Measurements from ENCODE around the gene TF. TPM values are rescaled to one million over a fixed set of nuclear protein-coding genes. Genes with fewer than 3 reads are reported as not detected.

TF gene
- polyA plus RNA-seq, 2 donors: 2.6 to 4.6 TPM

DNA sequence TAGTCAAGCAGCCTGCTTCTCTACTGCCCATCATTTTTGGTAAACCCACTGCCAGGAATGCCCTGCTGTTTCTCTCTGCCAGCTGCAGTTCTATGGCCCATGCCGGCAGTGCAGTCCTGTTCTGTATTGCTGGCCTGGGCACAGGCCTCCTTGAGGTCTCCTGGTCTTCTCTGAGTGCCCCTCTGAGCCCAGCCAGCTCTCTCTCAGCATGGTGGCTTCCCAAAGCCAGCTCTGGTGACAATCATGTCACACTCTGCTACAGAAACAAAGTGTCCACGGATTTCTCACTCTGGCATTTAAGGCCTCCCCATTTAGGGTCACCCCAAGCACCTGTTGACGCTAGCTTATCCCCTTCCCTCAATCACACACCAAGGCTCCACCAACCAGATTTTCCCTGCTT is 83.9 kb downstream of the TF start:
- WGBS, 2 donors: 83 to 90% methylated on average over 3 of the region's 3 CpGs
- H3K4me3 ChIP-seq (ENCODE audit: low read depth in 1 of 2, low read length in 2 of 2): no peak overlapping the region

DNA sequence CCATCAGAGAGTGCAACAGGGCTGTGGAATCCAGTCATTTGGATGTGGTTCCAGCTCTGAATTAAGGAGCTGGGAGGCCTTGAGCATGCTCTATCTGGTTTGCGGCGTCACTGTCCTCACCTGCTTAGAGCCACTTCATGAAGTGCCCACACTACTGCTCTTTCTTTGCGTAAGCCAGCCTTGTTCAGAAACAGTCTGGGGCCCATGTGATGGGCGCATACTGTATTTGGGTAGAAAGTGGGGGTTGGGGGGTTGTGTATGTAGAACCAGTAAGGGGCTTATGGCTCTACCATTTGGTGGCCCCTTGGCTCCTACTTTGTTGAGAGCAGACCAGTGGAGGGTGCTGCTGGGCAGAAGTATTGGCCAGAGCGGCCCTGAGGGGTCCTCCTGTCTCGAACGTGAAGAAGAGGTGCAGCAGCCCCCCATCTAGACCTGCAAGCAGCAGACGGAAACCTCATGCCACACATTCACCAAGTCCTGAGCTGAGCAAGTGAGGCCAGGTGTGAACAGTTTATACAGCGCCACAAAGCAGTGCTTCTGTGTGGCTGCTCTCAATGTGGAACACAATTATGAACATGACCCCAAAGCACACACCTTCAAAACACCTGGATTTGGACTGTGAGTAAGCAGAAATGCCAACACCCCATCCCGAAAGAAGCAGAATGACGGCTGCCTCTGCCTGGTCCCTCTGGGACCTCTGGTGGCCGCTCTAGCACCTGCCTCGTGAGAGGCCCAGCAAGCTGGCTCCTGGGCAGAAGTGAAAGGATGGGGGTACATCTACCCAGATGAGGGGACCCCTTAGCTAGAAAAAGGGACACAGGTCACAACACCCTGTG is 86.0 kb downstream of the TF start:
- no peak overlapping the region for H3K4me3 ChIP-seq (ENCODE audit: low read depth in 1 of 2, low read length in 2 of 2)
- H3K27ac ChIP-seq (ENCODE audit: low read depth in 2 of 2, low read length in 1 of 2): no peak overlapping the region
- no peaks in the 10 kb centered on the region for H3K27me3 ChIP-seq (ENCODE audit: control insufficient read depth in 1 of 2, insufficient read depth in 2 of 2, low read length in 2 of 2)
- no peaks in the 10 kb centered on the region for H3K4me1 ChIP-seq (ENCODE audit: control insufficient read depth in 2 of 2, insufficient read depth in 2 of 2, low read length in 1 of 2)
- H3K9me3 ChIP-seq (ENCODE audit: control insufficient read depth in 2 of 2, insufficient read depth in 1 of 2, low read depth in 1 of 2, low read length in 1 of 2): no peaks in the 10 kb centered on the region
- no peaks in the 10 kb centered on the region for H3K36me3 ChIP-seq (ENCODE audit: control insufficient read depth in 2 of 2, insufficient read depth in 2 of 2, low read length in 1 of 2)
- WGBS, 2 donors: 79 to 80% methylated on average over 13 of the region's 13 CpGs

More for the DNA sequence above, 83.9 kb downstream of the TF start:
- Histone ChIP-seq H3K36me3 (ENCODE audit: control insufficient read depth in 2 of 2, insufficient read depth in 2 of 2, low read length in 1 of 2) (peaks cover 0 to 3% of the 10 kb centered on the region in 2 donors), H3K27ac (ENCODE audit: low read depth in 2 of 2, low read length in 1 of 2) (no peak overlapping the region), H3K4me1 (ENCODE audit: control insufficient read depth in 2 of 2, insufficient read depth in 2 of 2, low read length in 1 of 2) (no peaks in the 10 kb centered on the region), H3K27me3 (ENCODE audit: control insufficient read depth in 1 of 2, insufficient read depth in 2 of 2, low read length in 2 of 2) (no peaks in the 10 kb centered on the region), H3K9me3 (ENCODE audit: control insufficient read depth in 2 of 2, insufficient read depth in 1 of 2, low read depth in 1 of 2, low read length in 1 of 2) (no peaks in the 10 kb centered on the region)

GRCh38 chr3:133832802-133833144 is 86.6 kb downstream of the TF start:
- WGBS, 2 donors: 94 to 95% methylated on average over 10 of the region's 10 CpGs
- Histone ChIP-seq H3K27ac (ENCODE audit: low read depth in 2 of 2, low read length in 1 of 2) (no peak overlapping the region), H3K9me3 (ENCODE audit: control insufficient read depth in 2 of 2, insufficient read depth in 1 of 2, low read depth in 1 of 2, low read length in 1 of 2) (no peaks in the 10 kb centered on the region), H3K4me1 (ENCODE audit: control insufficient read depth in 2 of 2, insufficient read depth in 2 of 2, low read length in 1 of 2) (no peaks in the 10 kb centered on the region), H3K27me3 (ENCODE audit: control insufficient read depth in 1 of 2, insufficient read depth in 2 of 2, low read length in 2 of 2) (no peaks in the 10 kb centered on the region), H3K4me3 (ENCODE audit: low read depth in 1 of 2, low read length in 2 of 2) (no peak overlapping the region), H3K36me3 (ENCODE audit: control insufficient read depth in 2 of 2, insufficient read depth in 2 of 2, low read length in 1 of 2) (no peaks in the 10 kb centered on the region)

GRCh38 chr3:133833267-133833666 is 87.1 kb downstream of the TF start:
- Histone ChIP-seq H3K4me1 (ENCODE audit: control insufficient read depth in 2 of 2, insufficient read depth in 2 of 2, low read length in 1 of 2) (no peaks in the 10 kb centered on the region), H3K4me3 (ENCODE audit: low read depth in 1 of 2, low read length in 2 of 2) (no peak overlapping the region), H3K9me3 (ENCODE audit: control insufficient read depth in 2 of 2, insufficient read depth in 1 of 2, low read depth in 1 of 2, low read length in 1 of 2) (no peaks in the 10 kb centered on the region), H3K36me3 (ENCODE audit: control insufficient read depth in 2 of 2, insufficient read depth in 2 of 2, low read length in 1 of 2) (no peaks in the 10 kb centered on the region), H3K27ac (ENCODE audit: low read depth in 2 of 2, low read length in 1 of 2) (no peak overlapping the region), H3K27me3 (ENCODE audit: control insufficient read depth in 1 of 2, insufficient read depth in 2 of 2, low read length in 2 of 2) (no peaks in the 10 kb centered on the region)
- 88 to 89% methylated on average over 5 of the region's 5 CpGs for WGBS, 2 donors

GRCh38 chr3:133833880-133834620 is 87.9 kb downstream of the TF start:
- H3K4me1 ChIP-seq (ENCODE audit: control insufficient read depth in 2 of 2, insufficient read depth in 2 of 2, low read length in 1 of 2): no peaks in the 10 kb centered on the region
- H3K36me3 ChIP-seq (ENCODE audit: control insufficient read depth in 2 of 2, insufficient read depth in 2 of 2, low read length in 1 of 2): no peaks in the 10 kb centered on the region
- no peaks in the 10 kb centered on the region for H3K9me3 ChIP-seq (ENCODE audit: control insufficient read depth in 2 of 2, insufficient read depth in 1 of 2, low read depth in 1 of 2, low read length in 1 of 2)
- H3K4me3 ChIP-seq (ENCODE audit: low read depth in 1 of 2, low read length in 2 of 2): no peak overlapping the region
- no peaks in the 10 kb centered on the region for H3K27me3 ChIP-seq (ENCODE audit: control insufficient read depth in 1 of 2, insufficient read depth in 2 of 2, low read length in 2 of 2)
- H3K27ac ChIP-seq (ENCODE audit: low read depth in 2 of 2, low read length in 1 of 2): no peak overlapping the region
- WGBS, 2 donors: 88 to 89% methylated on average over 13 of the region's 13 CpGs

DNA sequence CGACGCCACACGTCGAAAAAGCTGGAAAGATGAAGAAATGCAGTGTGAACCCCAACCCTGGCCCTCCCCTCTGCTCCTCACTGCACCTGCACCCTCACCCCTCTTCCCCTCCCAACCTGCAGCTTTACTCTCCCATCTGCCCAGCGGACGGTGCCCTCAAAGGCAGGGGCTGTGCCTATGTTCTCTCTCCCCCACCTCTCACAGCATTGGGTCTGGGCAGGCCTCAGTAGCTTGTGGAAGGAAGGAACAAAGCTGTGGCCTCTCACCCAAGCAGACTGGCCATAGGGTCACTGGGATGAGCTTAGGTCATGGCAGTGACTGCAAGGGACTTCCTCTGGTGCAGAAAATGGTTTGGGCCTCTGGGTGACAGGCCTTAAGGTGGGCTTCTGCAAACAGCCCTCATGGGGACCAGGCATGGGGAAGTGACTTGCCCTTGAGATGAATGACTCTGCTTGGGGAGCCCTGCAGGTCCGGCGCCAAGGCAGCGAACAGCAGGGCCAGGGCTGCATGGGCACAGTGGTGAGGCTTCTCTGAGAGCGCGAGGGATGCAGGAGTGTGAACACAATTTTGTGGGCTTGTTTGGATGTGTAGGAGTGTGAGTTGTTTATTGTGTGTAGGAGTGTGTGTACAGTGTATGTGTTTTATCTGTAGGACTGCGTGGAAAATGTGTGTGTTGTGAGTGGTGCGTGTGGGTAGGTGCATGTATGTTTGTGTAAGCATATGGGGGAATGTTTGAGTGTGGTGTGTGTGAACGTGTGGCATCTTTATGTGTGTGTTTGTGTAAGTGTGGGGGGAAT is 88.6 kb downstream of the TF start:
- Histone ChIP-seq H3K27ac (ENCODE audit: low read depth in 2 of 2, low read length in 1 of 2) (no peak overlapping the region), H3K27me3 (ENCODE audit: control insufficient read depth in 1 of 2, insufficient read depth in 2 of 2, low read length in 2 of 2) (no peaks in the 10 kb centered on the region), H3K4me3 (ENCODE audit: low read depth in 1 of 2, low read length in 2 of 2) (no peak overlapping the region), H3K36me3 (ENCODE audit: control insufficient read depth in 2 of 2, insufficient read depth in 2 of 2, low read length in 1 of 2) (no peaks in the 10 kb centered on the region), H3K4me1 (ENCODE audit: control insufficient read depth in 2 of 2, insufficient read depth in 2 of 2, low read length in 1 of 2) (no peaks in the 10 kb centered on the region), H3K9me3 (ENCODE audit: control insufficient read depth in 2 of 2, insufficient read depth in 1 of 2, low read depth in 1 of 2, low read length in 1 of 2) (no peaks in the 10 kb centered on the region)
- 94 to 95% methylated on average over 14 of the region's 14 CpGs for WGBS, 2 donors

- 83 to 90% methylated on average over 3 of the region's 3 CpGs for WGBS, 2 donors
- Histone ChIP-seq H3K36me3 (ENCODE audit: control insufficient read depth in 2 of 2, insufficient read depth in 2 of 2, low read length in 1 of 2) (no peaks in the 10 kb centered on the region), H3K27me3 (ENCODE audit: control insufficient read depth in 1 of 2, insufficient read depth in 2 of 2, low read length in 2 of 2) (no peaks in the 10 kb centered on the region), H3K4me1 (ENCODE audit: control insufficient read depth in 2 of 2, insufficient read depth in 2 of 2, low read length in 1 of 2) (no peaks in the 10 kb centered on the region), H3K27ac (ENCODE audit: low read depth in 2 of 2, low read length in 1 of 2) (no peak overlapping the region), H3K4me3 (ENCODE audit: low read depth in 1 of 2, low read length in 2 of 2) (no peak overlapping the region), H3K9me3 (ENCODE audit: control insufficient read depth in 2 of 2, insufficient read depth in 1 of 2, low read depth in 1 of 2, low read length in 1 of 2) (no peaks in the 10 kb centered on the region)
Observed at GRCh38 chr3:133835418-133835743, 89.2 kb downstream of the TF start.

- H3K27ac ChIP-seq (ENCODE audit: low read depth in 2 of 2, low read length in 1 of 2): no peak overlapping the region
- no peak overlapping the region for H3K4me3 ChIP-seq (ENCODE audit: low read depth in 1 of 2, low read length in 2 of 2)
- 81 to 82% methylated on average over 4 of the region's 4 CpGs for WGBS, 2 donors
- H3K27me3 ChIP-seq (ENCODE audit: control insufficient read depth in 1 of 2, insufficient read depth in 2 of 2, low read length in 2 of 2): no peaks in the 10 kb centered on the region
- no peaks in the 10 kb centered on the region for H3K36me3 ChIP-seq (ENCODE audit: control insufficient read depth in 2 of 2, insufficient read depth in 2 of 2, low read length in 1 of 2)
- H3K9me3 ChIP-seq (ENCODE audit: control insufficient read depth in 2 of 2, insufficient read depth in 1 of 2, low read depth in 1 of 2, low read length in 1 of 2): no peaks in the 10 kb centered on the region
- no peaks in the 10 kb centered on the region for H3K4me1 ChIP-seq (ENCODE audit: control insufficient read depth in 2 of 2, insufficient read depth in 2 of 2, low read length in 1 of 2)
Observed at GRCh38 chr3:133835961-133836360, 89.8 kb downstream of the TF start.

DNA sequence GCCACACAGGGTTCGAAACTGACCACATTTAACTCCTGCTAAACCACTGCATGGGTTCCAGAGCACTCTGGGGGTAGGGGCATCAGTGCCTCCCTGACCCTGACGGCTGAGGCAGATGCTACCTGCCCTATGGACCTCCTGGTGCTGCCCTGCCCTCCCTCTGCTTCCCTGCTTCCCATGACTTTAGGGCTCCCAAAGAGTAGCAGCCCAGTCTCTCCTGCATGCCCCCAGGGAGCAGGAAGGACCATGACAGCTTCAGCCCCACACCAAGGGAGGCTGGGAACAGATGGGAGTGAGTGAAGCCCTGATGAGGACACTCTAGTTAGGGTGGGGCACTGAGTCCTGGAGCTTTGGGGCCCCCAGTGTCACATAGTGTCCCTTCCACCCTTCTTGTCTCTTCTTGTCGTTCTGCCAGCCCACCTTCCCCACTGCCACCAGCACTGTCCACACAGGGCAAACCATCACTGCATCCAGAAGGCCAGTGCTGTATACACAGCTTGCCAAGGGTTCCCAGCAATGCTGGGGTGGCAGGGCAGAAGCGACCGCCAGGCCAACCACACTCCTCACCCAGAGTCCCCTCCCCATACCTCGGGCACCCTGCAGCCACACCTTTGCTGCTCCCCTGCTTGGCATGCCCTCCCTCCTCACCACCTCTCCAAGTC is 90.4 kb downstream of the TF start:
- no peaks in the 10 kb centered on the region for H3K4me1 ChIP-seq (ENCODE audit: control insufficient read depth in 2 of 2, insufficient read depth in 2 of 2, low read length in 1 of 2)

More for the DNA sequence above, 90.4 kb downstream of the TF start:
- 78 to 80% methylated on average over 6 of the region's 6 CpGs for WGBS, 2 donors
- Histone ChIP-seq H3K36me3 (ENCODE audit: control insufficient read depth in 2 of 2, insufficient read depth in 2 of 2, low read length in 1 of 2) (no peaks in the 10 kb centered on the region), H3K9me3 (ENCODE audit: control insufficient read depth in 2 of 2, insufficient read depth in 1 of 2, low read depth in 1 of 2, low read length in 1 of 2) (no peaks in the 10 kb centered on the region), H3K27me3 (ENCODE audit: control insufficient read depth in 1 of 2, insufficient read depth in 2 of 2, low read length in 2 of 2) (no peaks in the 10 kb centered on the region), H3K27ac (ENCODE audit: low read depth in 2 of 2, low read length in 1 of 2) (no peak overlapping the region), H3K4me3 (ENCODE audit: low read depth in 1 of 2, low read length in 2 of 2) (no peak overlapping the region)
